Measurements from ENCODE around the gene TNNT1. TPM values are rescaled to one million over a fixed set of nuclear protein-coding genes. Genes with fewer than 3 reads are reported as not detected.

The TNNT1 gene
- total RNA-seq, 2 donors from 2014 or later = not detected

DNA sequence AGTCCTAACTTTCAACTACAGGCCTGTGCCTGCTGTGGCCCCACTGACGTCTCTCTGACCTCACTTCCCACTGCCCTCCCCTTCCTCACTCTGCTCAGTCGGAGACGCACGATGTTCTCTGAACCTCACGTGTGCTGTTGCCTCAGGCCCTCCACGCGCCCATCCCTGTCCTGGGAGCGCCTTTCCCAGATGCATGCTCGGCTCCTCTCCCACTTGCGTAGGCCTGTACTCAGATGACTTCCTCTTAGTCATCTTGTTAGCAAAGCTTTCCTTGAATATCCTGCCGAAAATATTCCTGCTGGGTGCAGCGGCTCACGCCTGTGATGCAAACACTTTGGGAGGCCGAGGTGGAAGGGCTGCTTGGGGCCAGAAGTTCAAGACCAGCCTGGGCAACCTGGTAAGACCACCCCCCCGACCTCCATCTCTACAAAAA lies 40.4 kb upstream of the TNNT1 start:
- H3K4me3 ChIP-seq = no peak overlapping the region
- DNase-seq (ENCODE audit: low spot score) = no peak
- H3K9me3 ChIP-seq = no peaks in the 10 kb centered on the region
- peak; percentile 36 for ATAC-seq (ENCODE audit: insufficient number of reproducible peaks, low FRiP score, low read depth)
- no peaks in the 10 kb centered on the region for H3K36me3 ChIP-seq
- no peaks in the 10 kb centered on the region for H3K27me3 ChIP-seq (replicated peaks; ENCODE audit: insufficient read depth)
- no peaks in the 10 kb centered on the region for H3K4me1 ChIP-seq (ENCODE audit: control insufficient read depth in 1 of 2, low read depth in 2 of 2)
- TF ChIP-seq, protein P1, sequence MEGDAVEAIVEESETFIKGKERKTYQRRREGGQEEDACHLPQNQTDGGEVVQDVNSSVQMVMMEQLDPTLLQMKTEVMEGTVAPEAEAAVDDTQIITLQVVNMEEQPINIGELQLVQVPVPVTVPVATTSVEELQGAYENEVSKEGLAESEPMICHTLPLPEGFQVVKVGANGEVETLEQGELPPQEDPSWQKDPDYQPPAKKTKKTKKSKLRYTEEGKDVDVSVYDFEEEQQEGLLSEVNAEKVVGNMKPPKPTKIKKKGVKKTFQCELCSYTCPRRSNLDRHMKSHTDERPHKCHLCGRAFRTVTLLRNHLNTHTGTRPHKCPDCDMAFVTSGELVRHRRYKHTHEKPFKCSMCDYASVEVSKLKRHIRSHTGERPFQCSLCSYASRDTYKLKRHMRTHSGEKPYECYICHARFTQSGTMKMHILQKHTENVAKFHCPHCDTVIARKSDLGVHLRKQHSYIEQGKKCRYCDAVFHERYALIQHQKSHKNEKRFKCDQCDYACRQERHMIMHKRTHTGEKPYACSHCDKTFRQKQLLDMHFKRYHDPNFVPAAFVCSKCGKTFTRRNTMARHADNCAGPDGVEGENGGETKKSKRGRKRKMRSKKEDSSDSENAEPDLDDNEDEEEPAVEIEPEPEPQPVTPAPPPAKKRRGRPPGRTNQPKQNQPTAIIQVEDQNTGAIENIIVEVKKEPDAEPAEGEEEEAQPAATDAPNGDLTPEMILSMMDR (IDR thresholded peaks at IDR 0.05) = no peak
- H3K27ac ChIP-seq = no peak overlapping the region

GRCh38 chr19:55188625-55189024 lies 39.6 kb upstream of the TNNT1 start:
- Histone ChIP-seq H3K4me1 (ENCODE audit: control insufficient read depth in 1 of 2, low read depth in 2 of 2) (no peaks in the 10 kb centered on the region), H3K4me3 (no peak overlapping the region), H3K9me3 (no peaks in the 10 kb centered on the region), H3K27me3 (replicated peaks; ENCODE audit: insufficient read depth) (no peaks in the 10 kb centered on the region), H3K27ac (no peak overlapping the region), H3K36me3 (no peaks in the 10 kb centered on the region)
- no peak for DNase-seq (ENCODE audit: low spot score)
- ATAC-seq (ENCODE audit: insufficient number of reproducible peaks, low FRiP score, low read depth) = no peak
- TF ChIP-seq, protein P1 (IDR thresholded peaks at IDR 0.05) = no peak

GRCh38 chr19:55186080-55186479 lies 37.1 kb upstream of the TNNT1 start:
- DNase-seq (ENCODE audit: low spot score) (no peak), ATAC-seq (ENCODE audit: insufficient number of reproducible peaks, low FRiP score, low read depth) (no peak)
- TF ChIP-seq, protein P1 (IDR thresholded peaks at IDR 0.05) = no peak
- Histone ChIP-seq H3K27ac (no peak overlapping the region), H3K36me3 (no peaks in the 10 kb centered on the region), H3K9me3 (no peaks in the 10 kb centered on the region), H3K4me1 (ENCODE audit: control insufficient read depth in 1 of 2, low read depth in 2 of 2) (no peaks in the 10 kb centered on the region), H3K27me3 (replicated peaks; ENCODE audit: insufficient read depth) (no peaks in the 10 kb centered on the region), H3K4me3 (no peak overlapping the region)

- TF ChIP-seq, protein P1 (IDR thresholded peaks at IDR 0.05) = no peak
- Histone ChIP-seq H3K27ac (no peak overlapping the region), H3K9me3 (no peaks in the 10 kb centered on the region), H3K4me3 (no peak overlapping the region), H3K27me3 (replicated peaks; ENCODE audit: insufficient read depth) (no peaks in the 10 kb centered on the region), H3K4me1 (ENCODE audit: control insufficient read depth in 1 of 2, low read depth in 2 of 2) (peaks cover 10 to 13% of the 10 kb centered on the region in 2 donors), H3K36me3 (no peaks in the 10 kb centered on the region)
- DNase-seq (ENCODE audit: low spot score) (no peak), ATAC-seq (ENCODE audit: insufficient number of reproducible peaks, low FRiP score, low read depth) (no peak)
These were observed 32.7 kb upstream of the TNNT1 start for GRCh38 chr19:55181740-55182139.

DNA sequence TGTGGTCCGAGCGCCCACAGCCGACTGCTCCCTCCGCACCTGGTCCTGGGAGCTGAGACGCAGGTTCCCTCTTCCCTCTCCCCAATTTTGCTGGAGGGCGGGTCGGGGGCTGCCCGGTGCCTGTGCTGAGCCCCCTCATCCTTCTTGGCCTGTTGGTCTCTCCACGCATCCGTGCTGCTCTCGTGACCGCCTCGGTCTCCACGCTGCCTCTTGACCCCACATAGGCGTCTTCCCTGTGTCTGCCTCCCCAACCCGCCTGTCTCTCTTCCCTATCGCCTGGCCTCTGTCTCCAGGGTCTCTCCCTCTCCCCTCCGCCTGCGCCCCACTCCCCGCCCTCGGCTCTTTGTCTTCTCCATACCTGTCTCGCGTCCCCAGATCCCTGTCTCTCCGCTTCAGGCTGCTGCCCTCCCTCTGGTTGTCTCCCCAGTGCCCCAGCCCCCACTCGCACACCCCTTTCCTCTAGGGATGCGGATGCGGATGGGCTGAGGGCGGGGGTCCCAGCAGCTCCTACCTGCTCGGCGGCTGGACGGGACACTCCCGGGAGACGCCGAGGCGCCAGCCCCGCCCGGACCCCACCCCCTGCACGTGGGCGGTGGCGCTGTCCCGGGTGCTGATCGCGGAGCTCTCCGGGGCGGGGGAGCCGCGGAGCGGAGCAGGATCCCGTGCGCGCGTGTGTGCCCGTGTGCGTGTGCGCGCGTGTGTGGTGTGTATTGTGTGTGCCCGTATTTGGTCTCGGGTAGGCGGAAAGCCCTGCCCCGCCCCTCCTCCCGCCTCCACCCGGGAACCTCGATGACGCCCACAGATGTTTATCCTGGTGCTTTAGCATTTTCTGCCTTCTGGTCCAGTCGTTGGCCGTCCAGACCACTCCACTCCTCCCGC lies 30.8 kb upstream of the TNNT1 start, which contains the start of gene SYT5:
Gene SYT5, minus strand, starts transcription at position 684 of the 879 bp plus-strand sequence. CDS start 1,248 bp downstream, outside the sequence.
- no peaks in the 10 kb centered on the region for H3K36me3 ChIP-seq
- H3K27ac ChIP-seq = no peak within 1 kb of the TSS
- TF ChIP-seq, protein P1 (IDR thresholded peaks at IDR 0.05) = no peak
- H3K4me1 ChIP-seq (ENCODE audit: control insufficient read depth in 1 of 2, low read depth in 2 of 2) = peaks cover 10 to 13% of the 10 kb centered on the region in 2 donors
- H3K9me3 ChIP-seq = no peaks in the 10 kb centered on the region
- peak within 1 kb of the TSS; percentile 65 for H3K4me3 ChIP-seq
- no peak for DNase-seq (ENCODE audit: low spot score)
- no peak for ATAC-seq (ENCODE audit: insufficient number of reproducible peaks, low FRiP score, low read depth)
- H3K27me3 ChIP-seq (replicated peaks; ENCODE audit: insufficient read depth) = peaks cover 13% of the 10 kb centered on the region

Measured in thoracic aorta (tissue), 2 donors.